DOHH2 (cell line): Measurements from ENCODE around the gene LDAF1.
A peak's percentile ranks its signal among the peaks of the same experiment; 100 is the strongest.
"Not testable (repeated sequence)": the region's sequence is repeated elsewhere in the genome, so short reads cannot be mapped to it uniquely, and the experiment has no call there.

Source experiments
- H3F3A ChIP-seq: fragments of 200-600 bp; sonication (generic), shearing (Covaris generic); 2 replicates; pipeline ENCODE4 v1.6.0; 2016; ENCODE audit warnings: antibody characterized with exemption, mild to moderate bottlenecking; ENCODE audit not compliant: control insufficient read depth, insufficient read depth
- H3K27ac ChIP-seq: fragments of 200-600 bp; sonication (generic); 2 replicates; pipeline ENCODE4 v1.5.1; 2014; ENCODE audit warnings: low read depth, mild to moderate bottlenecking, low read length, moderate library complexity
- H3K27me3 ChIP-seq: fragments of 200-600 bp; sonication (generic); 2 replicates; pipeline ENCODE4 v1.6.1; 2014; ENCODE audit warnings: mild to moderate bottlenecking, low read length, mixed read lengths; ENCODE audit not compliant: control insufficient read depth
- H3K36me3 ChIP-seq: fragments of 200-600 bp; sonication (generic); 2 replicates; pipeline ENCODE4 v1.6.1; 2014; ENCODE audit warnings: mild to moderate bottlenecking, low read length, moderate library complexity, mixed read lengths; ENCODE audit not compliant: control insufficient read depth
- H3K4me1 ChIP-seq: fragments of 200-600 bp; sonication (generic); 2 replicates; pipeline ENCODE4 v1.6.1; 2014; ENCODE audit warnings: mild to moderate bottlenecking, low read length, mixed read lengths; ENCODE audit not compliant: control insufficient read depth
- H3K4me2 ChIP-seq: fragments of 200-600 bp; sonication (generic); 2 replicates; pipeline ENCODE4 v1.6.0; 2014; ENCODE audit warnings: mild to moderate bottlenecking, low read length, moderate library complexity
- H3K4me3 ChIP-seq: fragments of 200-600 bp; sonication (generic); 2 replicates; pipeline ENCODE4 v1.5.1; 2014; ENCODE audit warnings: mild to moderate bottlenecking, low read length, mixed read lengths
- H3K79me2 ChIP-seq: fragments of 200-600 bp; sonication (generic); 2 replicates; pipeline ENCODE4 v1.6.1; 2014; ENCODE audit warnings: mild to moderate bottlenecking, low read length, mixed read lengths; ENCODE audit not compliant: control insufficient read depth
- H3K9me2 ChIP-seq: fragments of 200-600 bp; sonication (generic); replicated peaks from 2 replicates; pipeline ENCODE4 v1.6.1; 2014; ENCODE audit warnings: mild to moderate bottlenecking, low read length, mixed read lengths; ENCODE audit not compliant: control insufficient read depth
- H3K9me3 ChIP-seq: fragments of 200-600 bp; sonication (generic); 2 replicates; pipeline ENCODE4 v1.6.1; 2014; ENCODE audit warnings: antibody characterized with exemption, low read length, mixed read lengths; ENCODE audit not compliant: control insufficient read depth, insufficient read depth
- H4K20me1 ChIP-seq: fragments of 200-600 bp; sonication (generic); 2 replicates; pipeline ENCODE4 v1.6.0; 2014; ENCODE audit warnings: low read depth, mild to moderate bottlenecking, antibody characterized with exemption, low read length, moderate library complexity; ENCODE audit not compliant: control insufficient read depth, insufficient read depth
- EZH2phosphoT487 ChIP-seq: fragments of 200-600 bp; sonication (generic); IDR thresholded peaks from 2 replicates; pipeline ENCODE4 v1.6.1; 2017; ENCODE audit warnings: borderline replicate concordance, mild to moderate bottlenecking, antibody characterized with exemption, low read length, moderate library complexity, mixed read lengths
- TF ChIP-seq, protein P1 (sequence below): fragments of 200-600 bp; sonication (generic); IDR thresholded peaks from one replicate; pipeline ENCODE4 v1.5.1; 2014; ENCODE audit warnings: antibody characterized with exemption, mild to moderate bottlenecking, low read depth, low read length; ENCODE audit not compliant: poor library complexity, severe bottlenecking

LDAF1 gene

GRCh38 chr16:21158208-21159110, at the start of gene LDAF1:
Gene LDAF1 (plus strand): TSS chr16:21158674. CDS start chr16:21161183, 2,509 bp downstream.
- TF ChIP-seq EZH2phosphoT487: no peak
- TF ChIP-seq, protein P1, sequence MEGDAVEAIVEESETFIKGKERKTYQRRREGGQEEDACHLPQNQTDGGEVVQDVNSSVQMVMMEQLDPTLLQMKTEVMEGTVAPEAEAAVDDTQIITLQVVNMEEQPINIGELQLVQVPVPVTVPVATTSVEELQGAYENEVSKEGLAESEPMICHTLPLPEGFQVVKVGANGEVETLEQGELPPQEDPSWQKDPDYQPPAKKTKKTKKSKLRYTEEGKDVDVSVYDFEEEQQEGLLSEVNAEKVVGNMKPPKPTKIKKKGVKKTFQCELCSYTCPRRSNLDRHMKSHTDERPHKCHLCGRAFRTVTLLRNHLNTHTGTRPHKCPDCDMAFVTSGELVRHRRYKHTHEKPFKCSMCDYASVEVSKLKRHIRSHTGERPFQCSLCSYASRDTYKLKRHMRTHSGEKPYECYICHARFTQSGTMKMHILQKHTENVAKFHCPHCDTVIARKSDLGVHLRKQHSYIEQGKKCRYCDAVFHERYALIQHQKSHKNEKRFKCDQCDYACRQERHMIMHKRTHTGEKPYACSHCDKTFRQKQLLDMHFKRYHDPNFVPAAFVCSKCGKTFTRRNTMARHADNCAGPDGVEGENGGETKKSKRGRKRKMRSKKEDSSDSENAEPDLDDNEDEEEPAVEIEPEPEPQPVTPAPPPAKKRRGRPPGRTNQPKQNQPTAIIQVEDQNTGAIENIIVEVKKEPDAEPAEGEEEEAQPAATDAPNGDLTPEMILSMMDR: no peak
- Histone ChIP-seq H3K4me3 (peak within 1 kb of the TSS; percentile 78), H3K4me2 (peak within 1 kb of the TSS; percentile 82), H3K27ac (peak within 1 kb of the TSS; percentile 61), H3K9me2 (no peaks in the 10 kb centered on the region), H3K79me2 (peaks cover 43% of the 10 kb centered on the region), H3K36me3 (peaks cover 28% of the 10 kb centered on the region), H3F3A (no peaks in the 10 kb centered on the region), H3K27me3 (no peaks in the 10 kb centered on the region), H4K20me1 (no peaks in the 10 kb centered on the region), H3K9me3 (no peaks in the 10 kb centered on the region), H3K4me1 (peaks cover 26% of the 10 kb centered on the region)

DNA sequence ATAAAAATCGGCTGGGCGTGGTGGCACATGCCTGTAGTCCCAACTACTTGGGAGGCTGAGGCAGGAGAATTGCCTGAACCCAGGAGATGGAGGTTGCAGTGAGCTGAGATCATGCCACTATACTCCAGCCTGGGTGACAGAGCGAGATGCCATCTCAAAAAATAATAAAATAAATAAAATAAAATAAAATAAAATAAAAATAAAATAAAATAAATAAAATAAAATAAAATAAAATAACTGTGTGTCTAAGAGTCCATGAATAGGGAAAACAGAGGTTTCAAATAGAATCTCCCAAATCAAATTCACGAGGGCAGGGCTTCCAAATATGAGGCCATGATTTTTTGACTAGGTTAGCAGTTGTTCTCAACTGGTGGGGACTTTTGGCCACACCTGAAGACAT, 42.9 kb upstream of the LDAF1 start:
- not testable (repeated sequence) for H3K27me3 ChIP-seq, H3F3A ChIP-seq, H3K9me3 ChIP-seq, H3K9me2 ChIP-seq, H3K36me3 ChIP-seq, H3K27ac ChIP-seq, H4K20me1 ChIP-seq
- Histone ChIP-seq H3K4me1 (peaks cover 17% of the 10 kb centered on the region), H3K4me3 (peak overlapping the region; percentile 65), H3K4me2 (peak overlapping the region; percentile 52), H3K79me2 (peaks cover 17% of the 10 kb centered on the region)

DNA sequence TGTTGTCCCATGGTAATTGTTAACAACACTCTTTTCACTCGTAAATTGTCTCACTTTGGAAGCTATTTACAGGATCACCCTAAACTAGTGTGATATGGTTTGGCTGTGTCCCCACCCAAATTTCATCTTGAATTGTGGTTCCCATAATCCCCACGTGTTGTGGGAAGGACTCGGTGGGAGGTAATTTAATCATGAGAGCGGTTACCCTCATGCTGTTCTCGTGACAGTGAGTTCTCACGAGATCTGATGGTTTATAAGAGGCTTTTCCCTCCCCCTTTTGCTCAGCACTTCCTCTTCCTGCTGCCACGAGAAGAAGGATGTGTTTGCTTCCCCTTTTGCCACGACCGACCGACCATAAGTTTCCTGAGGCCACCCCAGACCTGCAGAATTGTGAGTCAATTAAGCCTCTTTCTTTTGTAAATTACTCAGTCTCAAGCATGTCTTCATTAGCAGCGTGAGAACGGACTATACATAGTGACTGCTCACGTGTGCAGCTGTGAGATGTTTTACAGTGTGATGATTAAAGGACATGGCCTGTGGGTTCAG, 42.3 kb upstream of the LDAF1 start:
- Histone ChIP-seq H3K27ac (peak overlapping the region; percentile 31), H3K9me3 (peaks cover 5% of the 10 kb centered on the region), H3K9me2 (no peaks in the 10 kb centered on the region), H3K27me3 (no peaks in the 10 kb centered on the region), H3K4me2 (peak overlapping the region; percentile 52), H3K79me2 (peaks cover 17% of the 10 kb centered on the region), H3F3A (0 out of 2 replicates have a peak, but pooled peaks cover 3% of the 10 kb centered on the region), H3K4me1 (peaks cover 17% of the 10 kb centered on the region), H3K36me3 (peaks cover 12% of the 10 kb centered on the region), H3K4me3 (peak overlapping the region; percentile 65), H4K20me1 (no peaks in the 10 kb centered on the region)
- no peak for TF ChIP-seq EZH2phosphoT487
- TF ChIP-seq, protein P1: no peak

- H4K20me1 ChIP-seq: no peaks in the 10 kb centered on the region
- peak overlapping the region; percentile 6; the same call in 1 of the 2 replicates for H3K4me3 ChIP-seq
- H3K9me2 ChIP-seq: no peaks in the 10 kb centered on the region
- H3K4me2 ChIP-seq: peak overlapping the region; percentile 52; the same call in 1 of the 2 replicates
- no peak overlapping the region for H3K27ac ChIP-seq
- H3F3A ChIP-seq: 0 out of 2 replicates have a peak, but pooled peaks cover 3% of the 10 kb centered on the region
- H3K79me2 ChIP-seq: peaks cover 17% of the 10 kb centered on the region
- H3K9me3 ChIP-seq: peaks cover 5% of the 10 kb centered on the region
- H3K4me1 ChIP-seq: peaks cover 17% of the 10 kb centered on the region
- peaks cover 12% of the 10 kb centered on the region for H3K36me3 ChIP-seq
- no peak for TF ChIP-seq EZH2phosphoT487
- TF ChIP-seq, protein P1: no peak
- H3K27me3 ChIP-seq: no peaks in the 10 kb centered on the region
Measured at GRCh38 chr16:21117567-21117966, 40.9 kb upstream of the LDAF1 start.
